ENCODE measurements around the gene EFNA2. TPM values are rescaled to one million over a fixed set of nuclear protein-coding genes. Genes with fewer than 3 reads are reported as not detected.

The EFNA2 gene
- total RNA-seq, 1 donor, result not detected

DNA sequence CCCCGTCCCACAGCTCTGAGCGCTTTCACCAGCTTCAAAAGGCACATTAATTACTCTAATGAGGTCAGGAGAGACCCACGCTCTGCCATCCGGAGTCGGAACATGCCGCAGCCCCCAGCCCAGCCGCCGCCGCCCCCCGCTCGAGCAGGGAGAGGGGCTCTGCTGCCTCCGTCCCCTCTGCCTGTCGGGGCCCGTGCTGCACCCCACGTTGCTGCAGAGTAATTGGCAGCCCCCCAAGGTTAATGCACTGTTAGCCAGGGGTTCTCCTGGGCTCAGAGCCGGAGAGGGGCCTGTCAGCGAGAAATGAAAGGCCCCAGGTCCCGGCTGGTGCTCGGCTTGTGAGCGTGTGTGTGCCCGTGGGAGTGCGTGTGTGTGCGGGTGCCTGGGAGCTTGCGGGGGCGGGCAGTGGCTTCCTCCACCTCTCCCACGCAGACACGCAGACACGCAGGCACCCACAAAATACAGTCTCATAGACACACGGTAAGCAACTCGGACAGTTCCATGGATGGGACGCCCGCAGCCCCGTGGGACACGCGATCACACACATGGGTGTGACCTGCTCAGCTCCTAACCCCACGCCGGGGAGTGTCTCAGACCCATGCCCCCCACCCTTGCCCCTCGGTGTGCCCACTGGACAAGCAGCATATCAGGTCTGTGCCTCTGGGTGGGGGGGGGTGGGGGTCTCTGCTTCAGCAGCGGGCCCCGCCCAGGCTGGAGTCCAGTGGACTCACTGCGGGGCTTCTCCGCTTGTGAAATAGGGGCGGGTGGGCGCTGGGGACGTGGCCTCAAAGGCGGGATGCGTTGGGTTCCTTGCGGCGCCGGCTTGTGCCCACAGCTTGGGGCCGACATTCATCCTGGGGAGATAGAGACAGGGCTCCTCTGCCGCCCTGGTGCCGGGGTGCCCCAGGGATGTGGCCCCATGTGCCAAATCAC, 4.8 kb upstream of the EFNA2 start:
- H3K9me3 ChIP-seq (ENCODE audit: low read depth, low read length), result no peaks in the 10 kb centered on the region
- H3K4me3 ChIP-seq (ENCODE audit: low read length), result no peak overlapping the region
- peaks cover 14% of the 10 kb centered on the region for H3K27me3 ChIP-seq (ENCODE audit: insufficient read depth, low read length)
- H3K4me1 ChIP-seq (ENCODE audit: insufficient read depth, low read length), result peaks cover 15% of the 10 kb centered on the region

DNA sequence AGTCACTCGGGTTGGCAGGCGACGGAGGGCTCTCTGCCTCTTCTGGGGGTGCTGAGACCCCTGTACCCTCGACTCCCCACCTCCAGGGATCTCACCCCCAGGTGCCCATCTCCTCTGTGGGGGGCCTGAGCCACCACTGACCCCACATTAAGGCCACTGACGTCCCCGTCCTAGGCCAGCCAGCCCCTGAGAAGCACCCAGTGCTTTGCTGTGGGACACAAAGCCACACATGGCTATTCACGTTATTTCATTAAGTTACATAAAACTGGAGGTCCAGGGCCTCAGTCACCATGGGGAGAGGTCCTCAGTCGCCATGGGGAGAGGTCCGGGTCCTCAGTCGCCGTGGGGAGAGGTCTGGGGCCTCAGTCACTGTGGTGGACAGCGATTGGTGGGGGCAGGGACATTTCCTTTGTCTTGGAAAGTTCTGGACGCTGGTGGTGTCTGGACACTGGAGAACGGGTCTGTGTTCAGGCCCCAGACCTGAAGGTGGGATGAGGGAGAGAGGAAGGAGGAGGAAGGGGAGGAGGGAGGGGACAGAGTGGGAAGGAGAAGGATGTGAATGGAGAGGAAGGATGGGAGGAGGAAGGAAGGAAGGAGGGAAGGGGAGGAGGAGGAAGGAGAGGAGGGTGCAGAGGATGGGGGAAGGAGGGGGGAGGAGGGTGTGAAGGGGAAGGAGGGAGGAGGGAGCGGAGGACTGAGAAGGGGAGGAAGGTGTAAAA, 3.9 kb upstream of the EFNA2 start:
- peaks cover 7% of the 10 kb centered on the region for H3K4me1 ChIP-seq (ENCODE audit: insufficient read depth, low read length)
- no peak overlapping the region for H3K4me3 ChIP-seq (ENCODE audit: low read length)
- H3K9me3 ChIP-seq (ENCODE audit: low read depth, low read length), result no peaks in the 10 kb centered on the region
- peaks cover 18% of the 10 kb centered on the region for H3K27me3 ChIP-seq (ENCODE audit: insufficient read depth, low read length)

DNA sequence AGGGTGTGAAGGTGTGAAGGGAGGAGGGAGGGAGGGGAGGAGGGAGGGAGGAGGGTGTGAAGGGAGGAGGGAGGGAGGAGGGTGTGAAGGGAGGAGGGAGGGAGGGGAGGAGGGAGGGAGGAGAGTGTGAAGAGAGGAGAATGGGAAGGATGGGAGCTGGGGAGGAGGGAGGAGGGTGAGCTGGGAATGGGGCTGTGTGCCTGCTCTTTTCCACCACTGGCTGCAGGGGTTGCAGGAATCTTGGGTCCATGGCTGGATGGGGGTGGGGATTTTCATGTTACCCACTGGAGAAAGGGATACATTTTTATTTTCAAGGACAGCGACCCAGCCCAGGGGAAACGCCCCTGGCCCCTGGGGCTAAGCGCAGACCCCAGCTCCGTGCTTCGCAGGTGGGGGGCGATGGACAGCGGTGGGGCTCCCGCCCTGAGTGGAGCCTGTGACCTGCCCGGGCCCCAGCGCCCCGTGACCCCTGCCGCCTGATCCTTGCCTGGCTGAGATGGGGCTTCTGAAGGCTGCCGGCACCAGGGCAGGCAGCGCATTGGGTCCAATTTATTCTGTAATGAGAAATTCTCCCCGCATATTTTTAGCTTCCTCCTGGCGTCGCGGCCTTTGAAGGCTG, 3.0 kb upstream of the EFNA2 start:
- H3K27me3 ChIP-seq (ENCODE audit: insufficient read depth, low read length), result peaks cover 24% of the 10 kb centered on the region
- H3K4me1 ChIP-seq (ENCODE audit: insufficient read depth, low read length), result no peaks in the 10 kb centered on the region
- no peaks in the 10 kb centered on the region for H3K9me3 ChIP-seq (ENCODE audit: low read depth, low read length)
- no peak overlapping the region for H3K4me3 ChIP-seq (ENCODE audit: low read length)

DNA sequence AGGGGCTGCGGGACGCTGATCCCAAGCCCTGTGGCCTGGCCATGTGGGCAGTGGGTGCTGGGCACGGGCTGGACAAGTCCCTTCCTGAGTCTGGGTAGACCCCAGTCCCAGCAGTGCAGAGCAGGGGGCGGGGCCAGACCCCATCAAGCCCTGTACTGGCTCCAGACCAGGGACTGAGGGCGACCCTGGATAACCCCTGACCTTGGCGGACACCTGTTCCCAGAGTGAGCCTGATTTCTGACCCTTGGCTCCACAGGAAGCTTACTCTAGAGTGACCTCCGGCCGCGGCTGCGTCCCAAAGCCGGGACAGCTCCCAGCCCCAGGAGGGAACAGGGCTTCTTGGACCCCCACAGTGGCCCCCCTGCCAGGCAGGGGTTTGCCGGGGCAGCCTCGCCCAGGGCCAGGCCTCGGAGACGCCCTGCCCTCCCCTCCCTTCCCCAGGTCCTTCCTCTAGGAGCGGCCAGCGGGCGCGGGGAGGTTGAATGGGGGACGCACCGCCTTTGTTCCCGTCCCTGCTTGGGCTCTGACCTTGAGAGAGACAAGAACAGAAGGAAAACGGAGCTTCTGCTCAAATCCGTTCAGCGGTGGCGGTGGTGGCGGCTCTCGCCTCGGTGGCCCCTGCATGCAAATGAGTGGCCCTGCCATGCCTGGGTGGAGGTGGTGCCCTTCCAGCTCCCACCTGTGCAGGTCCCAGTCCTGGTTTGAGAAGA, 2.3 kb upstream of the EFNA2 start:
- no peak overlapping the region for H3K4me3 ChIP-seq (ENCODE audit: low read length)
- H3K9me3 ChIP-seq (ENCODE audit: low read depth, low read length), result no peaks in the 10 kb centered on the region
- H3K27me3 ChIP-seq (ENCODE audit: insufficient read depth, low read length), result peaks cover 26% of the 10 kb centered on the region
- H3K4me1 ChIP-seq (ENCODE audit: insufficient read depth, low read length), result no peaks in the 10 kb centered on the region

DNA sequence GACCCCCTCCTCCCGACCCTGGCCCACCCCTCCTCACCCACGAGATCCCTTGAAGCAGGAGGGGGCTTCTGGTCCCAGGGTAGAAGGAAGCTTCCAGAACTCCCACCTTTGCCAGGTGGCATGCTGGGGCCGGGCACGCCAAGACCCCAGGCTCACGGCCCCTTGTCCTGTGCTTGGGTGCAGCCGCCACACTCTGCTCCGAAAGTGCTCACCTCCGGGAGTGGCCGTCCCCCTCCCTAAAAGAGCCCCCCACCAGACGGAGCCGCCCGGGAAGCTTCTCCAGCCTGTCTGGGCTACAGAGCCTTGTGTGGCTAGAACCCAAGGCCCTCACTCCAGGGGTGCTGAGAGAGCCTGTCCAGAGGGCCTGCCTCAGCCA, 1.8 kb upstream of the EFNA2 start:
- Histone ChIP-seq H3K4me1 (ENCODE audit: insufficient read depth, low read length) (no peaks in the 10 kb centered on the region), H3K27me3 (ENCODE audit: insufficient read depth, low read length) (peaks cover 26% of the 10 kb centered on the region), H3K9me3 (ENCODE audit: low read depth, low read length) (no peaks in the 10 kb centered on the region), H3K4me3 (ENCODE audit: low read length) (no peak overlapping the region)

DNA sequence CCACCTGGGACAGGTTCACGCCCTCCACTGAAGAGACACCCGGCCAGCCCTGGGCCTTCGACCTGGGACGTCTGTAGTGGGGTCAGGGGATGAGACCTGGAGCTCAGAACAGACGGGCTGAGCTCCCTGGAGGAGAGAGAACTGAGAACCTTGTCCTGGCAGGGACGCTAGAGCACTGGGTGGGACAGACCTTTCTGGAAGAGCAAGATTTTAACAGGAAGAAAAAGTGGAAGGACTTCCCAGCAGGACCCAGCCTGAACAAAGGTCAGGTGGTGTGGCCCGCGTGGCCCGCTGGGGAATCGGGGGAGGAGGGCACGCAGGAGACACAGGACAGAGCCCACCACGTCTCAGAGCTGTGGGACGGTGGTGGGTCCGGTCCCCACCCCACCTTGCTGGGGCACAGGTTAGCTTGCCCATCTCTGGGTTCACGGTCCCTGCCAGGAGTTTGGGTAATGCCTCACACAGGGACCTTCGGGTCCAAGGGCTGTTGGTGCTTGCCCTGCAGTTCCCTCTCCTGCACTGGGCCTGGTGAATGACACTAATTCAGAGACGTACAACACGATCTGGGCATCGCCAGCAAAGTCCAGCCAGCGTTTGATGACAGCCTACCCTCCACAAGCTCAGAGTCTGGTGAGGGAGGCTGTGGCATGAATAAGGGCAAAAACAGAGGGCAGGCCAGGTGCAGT, 1.2 kb upstream of the EFNA2 start:
- H3K4me3 ChIP-seq (ENCODE audit: low read length), result no peak overlapping the region
- no peaks in the 10 kb centered on the region for H3K9me3 ChIP-seq (ENCODE audit: low read depth, low read length)
- no peaks in the 10 kb centered on the region for H3K4me1 ChIP-seq (ENCODE audit: insufficient read depth, low read length)
- peaks cover 26% of the 10 kb centered on the region for H3K27me3 ChIP-seq (ENCODE audit: insufficient read depth, low read length)

DNA sequence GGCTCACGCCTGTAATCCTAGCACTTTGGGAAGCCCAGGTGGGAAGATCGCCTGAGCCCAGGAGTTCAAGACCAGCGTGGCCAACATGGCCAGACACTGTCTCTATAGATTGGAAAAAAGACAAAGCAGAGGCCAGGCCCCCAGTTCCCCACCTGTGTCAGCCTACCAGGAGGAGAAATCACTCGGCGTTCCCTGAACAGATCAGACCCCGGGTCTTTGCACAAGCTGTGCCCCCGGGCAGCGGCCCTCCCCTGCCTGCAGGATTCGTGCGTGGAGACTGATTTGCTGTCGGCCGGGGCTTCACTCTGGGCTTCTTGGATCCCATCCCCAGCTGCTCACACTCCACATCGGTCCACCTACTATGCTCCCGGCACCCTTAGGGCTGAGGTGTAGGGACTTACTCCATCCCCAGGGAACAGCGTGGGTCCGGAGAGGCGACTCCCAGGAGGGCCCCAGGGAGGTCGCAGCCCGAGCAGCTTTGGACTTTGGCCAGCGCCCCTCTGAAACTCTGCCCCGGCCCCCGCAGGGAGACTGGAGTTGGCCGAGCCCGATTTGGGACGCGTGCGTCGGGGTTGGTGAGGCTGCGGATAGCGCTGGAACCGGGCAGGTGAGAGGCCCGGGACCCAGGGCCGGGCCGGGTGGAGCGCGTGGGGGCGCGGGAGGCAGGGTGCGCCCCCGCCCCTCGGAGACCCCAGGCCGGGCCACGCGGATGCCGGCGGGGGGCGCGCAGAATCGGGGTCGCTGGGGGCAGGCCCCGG, 515 bp upstream of the EFNA2 start:
- peaks cover 26% of the 10 kb centered on the region for H3K27me3 ChIP-seq (ENCODE audit: insufficient read depth, low read length)

DNA sequence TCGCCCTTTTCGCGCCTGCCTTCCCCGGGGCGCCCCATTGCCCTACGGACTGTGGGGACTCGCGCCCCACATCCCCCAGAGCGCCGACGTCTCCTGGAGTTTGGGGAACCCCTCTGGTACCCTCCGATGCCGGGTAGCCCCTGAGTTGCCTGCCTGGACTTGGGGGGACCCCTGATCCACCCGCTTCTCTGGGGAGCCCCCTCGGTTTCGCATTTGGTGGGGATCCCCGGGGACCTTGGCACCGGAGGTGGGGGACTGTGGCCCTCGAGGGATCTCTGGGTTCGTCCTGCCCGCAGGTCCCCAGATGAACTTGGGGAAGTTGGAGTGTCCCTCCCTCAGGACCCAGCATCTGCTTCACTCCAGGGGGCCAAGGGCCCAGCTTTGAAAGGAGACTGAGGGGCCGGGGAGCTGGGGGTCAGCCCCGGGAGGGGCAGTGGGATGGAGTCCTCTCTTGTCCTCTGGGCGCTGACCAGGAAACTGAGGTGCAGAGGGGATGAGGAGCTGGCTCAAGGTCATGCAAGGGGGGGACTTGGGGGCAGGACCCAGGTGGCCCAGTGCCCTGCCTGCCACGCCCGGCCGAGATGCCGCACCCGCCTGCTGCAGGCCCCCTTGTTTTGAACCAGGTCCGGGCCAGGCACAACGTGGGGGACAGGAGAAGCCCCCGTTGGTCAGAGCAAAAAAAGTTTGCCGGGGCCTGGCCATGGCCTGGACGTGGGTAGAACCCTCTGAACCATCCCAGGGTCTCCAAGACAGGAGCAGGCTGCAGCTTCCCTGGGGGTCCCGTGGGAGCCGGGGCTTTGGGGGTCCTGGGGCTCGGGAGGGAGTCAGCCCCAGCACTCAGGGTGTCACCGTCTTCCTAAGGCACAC, 1.0 kb downstream of the EFNA2 start:
- Histone ChIP-seq H3K9me3 (ENCODE audit: low read depth, low read length) (no peaks in the 10 kb centered on the region), H3K27me3 (ENCODE audit: insufficient read depth, low read length) (peaks cover 26% of the 10 kb centered on the region), H3K4me1 (ENCODE audit: insufficient read depth, low read length) (no peaks in the 10 kb centered on the region), H3K4me3 (ENCODE audit: low read length) (no peak overlapping the region)

More for the DNA sequence above, 515 bp upstream of the EFNA2 start:
- Histone ChIP-seq H3K4me3 (ENCODE audit: low read length) (no peak overlapping the region), H3K9me3 (ENCODE audit: low read depth, low read length) (no peaks in the 10 kb centered on the region), H3K4me1 (ENCODE audit: insufficient read depth, low read length) (no peaks in the 10 kb centered on the region)

DNA sequence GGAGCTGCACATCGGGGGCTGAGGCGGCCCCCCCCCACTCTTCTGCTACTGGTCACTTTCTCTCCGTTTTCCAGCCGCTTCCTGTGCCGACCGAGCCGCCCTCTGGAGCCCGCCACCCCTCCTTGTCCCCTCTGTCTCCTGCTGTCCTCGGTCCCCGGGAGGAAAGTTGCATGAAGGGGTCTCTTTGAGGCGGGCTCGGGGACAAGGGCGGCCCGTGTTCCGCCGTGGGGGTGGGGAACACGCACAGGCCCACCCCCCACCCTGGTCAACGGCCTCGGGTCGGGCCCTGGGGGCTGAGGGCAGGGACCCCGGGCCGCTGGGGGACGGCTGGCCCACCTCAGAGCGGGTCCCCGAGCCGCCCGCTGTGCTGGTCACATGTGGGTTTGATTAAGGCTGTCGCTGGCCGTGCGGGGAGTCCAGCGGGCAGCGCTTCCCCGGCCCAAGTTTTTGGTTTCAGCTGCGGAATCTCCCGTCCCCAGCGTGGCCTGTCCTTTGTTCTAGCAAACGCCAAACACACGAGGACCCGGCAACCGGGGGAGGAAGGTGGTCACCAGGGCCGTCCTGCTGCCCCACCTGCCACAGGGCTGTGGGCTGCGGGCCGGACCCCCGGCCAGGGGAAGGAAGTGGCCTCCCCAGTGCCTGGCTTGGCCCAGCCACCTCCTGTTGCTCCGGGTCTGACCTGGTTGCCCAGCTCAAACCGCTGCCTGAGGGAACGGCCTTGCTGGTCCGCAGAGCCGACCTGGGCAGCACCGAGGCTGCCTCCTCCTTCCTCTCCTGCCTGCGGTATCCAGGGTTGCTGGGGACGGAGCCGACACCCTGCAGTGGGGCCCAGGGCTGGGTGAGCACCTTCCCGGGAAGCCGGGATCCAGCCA, 1.9 kb downstream of the EFNA2 start:
- H3K4me3 ChIP-seq (ENCODE audit: low read length), result no peak overlapping the region
- peaks cover 26% of the 10 kb centered on the region for H3K27me3 ChIP-seq (ENCODE audit: insufficient read depth, low read length)
- H3K4me1 ChIP-seq (ENCODE audit: insufficient read depth, low read length), result no peaks in the 10 kb centered on the region
- H3K9me3 ChIP-seq (ENCODE audit: low read depth, low read length), result no peaks in the 10 kb centered on the region

DNA sequence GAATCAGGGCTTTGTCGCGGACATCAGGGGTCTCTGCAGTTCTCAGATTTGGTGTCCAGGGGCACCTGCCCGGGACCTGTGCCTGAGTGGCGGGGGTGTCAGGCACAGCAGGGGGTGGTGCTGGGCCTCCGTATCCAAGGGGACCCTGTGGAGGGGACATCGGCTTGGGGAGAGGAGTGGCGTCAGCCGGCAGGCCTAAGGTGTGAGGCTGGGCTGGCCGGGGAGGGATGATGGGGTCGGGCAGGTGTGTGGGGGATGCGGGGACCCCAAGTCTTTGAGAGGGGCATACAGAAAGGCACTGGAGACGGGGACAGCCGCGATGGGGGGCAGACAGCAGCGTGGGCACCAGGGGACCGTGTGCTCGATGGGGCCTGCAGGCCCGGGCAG, 2.5 kb downstream of the EFNA2 start:
- Histone ChIP-seq H3K27me3 (ENCODE audit: insufficient read depth, low read length) (peaks cover 26% of the 10 kb centered on the region), H3K9me3 (ENCODE audit: low read depth, low read length) (no peaks in the 10 kb centered on the region)

DNA sequence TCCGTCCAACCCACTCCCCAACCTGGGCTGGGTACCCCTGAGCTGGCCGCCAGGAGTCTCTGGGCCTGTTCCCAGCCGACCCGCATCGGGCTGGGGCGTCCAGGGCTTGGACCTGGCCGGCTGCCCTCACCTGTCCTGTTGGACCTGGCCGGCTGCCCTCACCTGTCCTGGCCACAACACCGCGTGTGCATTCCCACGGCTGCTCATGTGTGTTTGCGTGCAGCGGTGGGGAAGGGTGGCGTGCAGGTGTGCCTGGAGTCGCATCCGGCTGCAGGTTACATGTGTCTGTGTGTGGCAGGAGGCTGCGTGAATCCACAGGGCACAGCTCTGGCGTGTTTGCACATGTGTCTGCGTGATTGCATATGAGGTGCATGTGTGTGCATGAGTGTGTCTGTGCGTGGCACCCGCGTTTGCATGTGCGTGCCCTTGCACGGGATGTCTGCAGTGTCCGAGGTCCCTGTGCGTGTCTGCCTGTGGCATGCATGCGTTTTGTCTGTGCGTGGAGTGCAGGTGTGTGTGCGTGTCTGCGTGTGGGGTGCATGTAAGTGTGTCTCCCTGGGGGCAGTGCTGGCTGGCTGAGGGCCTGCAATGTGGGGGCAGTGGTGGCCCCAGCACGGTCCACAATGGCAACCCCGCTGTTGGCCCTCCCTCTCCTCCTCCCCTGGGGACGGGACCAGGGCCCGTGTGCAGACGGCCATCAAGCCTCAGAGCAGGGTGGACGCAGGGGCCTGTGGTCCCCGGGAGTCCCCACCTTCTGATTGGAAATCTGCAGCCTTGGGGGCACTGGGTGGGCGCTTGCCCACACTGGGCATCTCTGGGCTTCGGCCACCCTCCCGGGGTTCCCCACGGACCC, 3.4 kb downstream of the EFNA2 start:
- Histone ChIP-seq H3K9me3 (ENCODE audit: low read depth, low read length) (no peaks in the 10 kb centered on the region), H3K4me3 (ENCODE audit: low read length) (no peak overlapping the region), H3K27me3 (ENCODE audit: insufficient read depth, low read length) (peaks cover 24% of the 10 kb centered on the region), H3K4me1 (ENCODE audit: insufficient read depth, low read length) (no peaks in the 10 kb centered on the region)

More for the DNA sequence above, 2.5 kb downstream of the EFNA2 start:
- no peak overlapping the region for H3K4me3 ChIP-seq (ENCODE audit: low read length)
- H3K4me1 ChIP-seq (ENCODE audit: insufficient read depth, low read length), result no peaks in the 10 kb centered on the region

DNA sequence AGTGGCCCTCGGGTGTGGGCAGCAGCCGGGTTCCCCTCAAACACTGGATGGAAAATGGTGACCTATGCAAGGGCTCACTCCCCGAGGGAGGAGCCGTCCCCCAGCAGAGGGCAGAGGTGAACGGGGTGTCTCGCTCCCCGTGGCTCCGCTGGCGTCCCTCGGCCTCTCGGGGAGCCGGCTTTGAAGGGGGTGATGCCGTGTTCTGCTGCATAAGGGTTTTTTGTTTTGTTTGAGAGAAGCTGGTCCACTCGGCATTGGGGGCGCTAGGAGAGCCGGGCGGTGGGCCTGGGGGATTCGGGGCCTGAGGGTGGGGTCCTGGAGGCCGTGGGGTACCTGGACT, 4.0 kb downstream of the EFNA2 start:
- Histone ChIP-seq H3K4me3 (ENCODE audit: low read length) (no peak overlapping the region), H3K27me3 (ENCODE audit: insufficient read depth, low read length) (peaks cover 18% of the 10 kb centered on the region), H3K4me1 (ENCODE audit: insufficient read depth, low read length) (no peaks in the 10 kb centered on the region), H3K9me3 (ENCODE audit: low read depth, low read length) (no peaks in the 10 kb centered on the region)

Measured in mononuclear cell (primary cell).